Measurements from ENCODE around the gene TMEM61.

DNA sequence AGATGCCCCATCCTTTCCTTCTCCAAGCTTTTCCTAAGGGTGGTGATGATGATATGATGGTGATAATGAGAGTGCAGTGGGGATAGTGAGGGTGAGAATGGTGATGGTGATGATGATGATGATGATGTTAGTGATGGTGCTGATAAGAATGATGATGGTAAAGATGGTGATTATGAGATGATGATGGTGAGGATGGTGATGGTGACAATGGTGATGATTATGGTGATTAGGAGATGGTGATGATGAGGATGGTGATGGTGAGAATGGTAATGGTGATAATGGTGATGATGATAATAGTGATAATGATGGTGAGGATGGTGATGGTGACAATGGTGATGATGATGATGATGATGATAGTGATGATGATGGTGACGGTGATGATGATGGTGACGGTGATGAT, 22.3 kb downstream of the TMEM61 start:
- TF ChIP-seq, protein P1, sequence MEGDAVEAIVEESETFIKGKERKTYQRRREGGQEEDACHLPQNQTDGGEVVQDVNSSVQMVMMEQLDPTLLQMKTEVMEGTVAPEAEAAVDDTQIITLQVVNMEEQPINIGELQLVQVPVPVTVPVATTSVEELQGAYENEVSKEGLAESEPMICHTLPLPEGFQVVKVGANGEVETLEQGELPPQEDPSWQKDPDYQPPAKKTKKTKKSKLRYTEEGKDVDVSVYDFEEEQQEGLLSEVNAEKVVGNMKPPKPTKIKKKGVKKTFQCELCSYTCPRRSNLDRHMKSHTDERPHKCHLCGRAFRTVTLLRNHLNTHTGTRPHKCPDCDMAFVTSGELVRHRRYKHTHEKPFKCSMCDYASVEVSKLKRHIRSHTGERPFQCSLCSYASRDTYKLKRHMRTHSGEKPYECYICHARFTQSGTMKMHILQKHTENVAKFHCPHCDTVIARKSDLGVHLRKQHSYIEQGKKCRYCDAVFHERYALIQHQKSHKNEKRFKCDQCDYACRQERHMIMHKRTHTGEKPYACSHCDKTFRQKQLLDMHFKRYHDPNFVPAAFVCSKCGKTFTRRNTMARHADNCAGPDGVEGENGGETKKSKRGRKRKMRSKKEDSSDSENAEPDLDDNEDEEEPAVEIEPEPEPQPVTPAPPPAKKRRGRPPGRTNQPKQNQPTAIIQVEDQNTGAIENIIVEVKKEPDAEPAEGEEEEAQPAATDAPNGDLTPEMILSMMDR (IDR thresholded peaks at IDR 0.05; ENCODE audit: insufficient read depth, low read depth, low read length) = no peak
- TF ChIP-seq EZH2 (IDR thresholded peaks at IDR 0.05; ENCODE audit: insufficient read depth, low read length) = no peak
